ENCODE measurements around the gene RALGPS1.

The RALGPS1 gene

GRCh38 chr9:126999315-127000068 is 84.9 kb downstream of the RALGPS1 start:
- Histone ChIP-seq H3K4me1 (ENCODE audit: control insufficient read depth in 1 of 2, insufficient read depth in 1 of 2, low read depth in 1 of 2, low read length in 1 of 2) (no peaks in the 10 kb centered on the region), H3K27ac (no peak overlapping the region), H3K9me3 (no peaks in the 10 kb centered on the region), H3K27me3 (peaks cover 4% of the 10 kb centered on the region), H3K36me3 (no peaks in the 10 kb centered on the region), H3K4me3 (ENCODE audit: low read depth in 1 of 2, low read length in 1 of 2) (no peak overlapping the region)
- no peak for TF ChIP-seq CTCF (IDR thresholded peaks at IDR 0.05)

- H3K4me3 ChIP-seq (ENCODE audit: low read depth in 1 of 2, low read length in 1 of 2) = no peak overlapping the region
- no peaks in the 10 kb centered on the region for H3K9me3 ChIP-seq
- H3K4me1 ChIP-seq (ENCODE audit: control insufficient read depth in 1 of 2, insufficient read depth in 1 of 2, low read depth in 1 of 2, low read length in 1 of 2) = no peaks in the 10 kb centered on the region
- H3K36me3 ChIP-seq = no peaks in the 10 kb centered on the region
- TF ChIP-seq CTCF (IDR thresholded peaks at IDR 0.05) = no peak
- H3K27ac ChIP-seq = no peak overlapping the region
- peaks cover 28% of the 10 kb centered on the region for H3K27me3 ChIP-seq
These were observed 90.6 kb downstream of the RALGPS1 start for GRCh38 chr9:127004946-127005769.

- H3K27ac ChIP-seq = no peak overlapping the region
- H3K9me3 ChIP-seq = no peaks in the 10 kb centered on the region
- TF ChIP-seq CTCF (IDR thresholded peaks at IDR 0.05) = no peak
- H3K4me1 ChIP-seq (ENCODE audit: control insufficient read depth in 1 of 2, insufficient read depth in 1 of 2, low read depth in 1 of 2, low read length in 1 of 2) = no peaks in the 10 kb centered on the region
- H3K36me3 ChIP-seq = no peaks in the 10 kb centered on the region
- no peak overlapping the region for H3K4me3 ChIP-seq (ENCODE audit: low read depth in 1 of 2, low read length in 1 of 2)
- peaks cover 32% of the 10 kb centered on the region for H3K27me3 ChIP-seq
These were observed 91.3 kb downstream of the RALGPS1 start for GRCh38 chr9:127005770-127006314.

- TF ChIP-seq CTCF (IDR thresholded peaks at IDR 0.05) = no peak
- no peaks in the 10 kb centered on the region for H3K36me3 ChIP-seq
- H3K27me3 ChIP-seq = peaks cover 42% of the 10 kb centered on the region
These were observed 93.1 kb downstream of the RALGPS1 start for GRCh38 chr9:127007638-127008037.

GRCh38 chr9:127008076-127008475 is 93.5 kb downstream of the RALGPS1 start:
- no peaks in the 10 kb centered on the region for H3K9me3 ChIP-seq
- H3K4me3 ChIP-seq (ENCODE audit: low read depth in 1 of 2, low read length in 1 of 2) = no peak overlapping the region
- H3K27me3 ChIP-seq = peaks cover 45% of the 10 kb centered on the region
- TF ChIP-seq CTCF (IDR thresholded peaks at IDR 0.05) = no peak
- H3K4me1 ChIP-seq (ENCODE audit: control insufficient read depth in 1 of 2, insufficient read depth in 1 of 2, low read depth in 1 of 2, low read length in 1 of 2) = no peaks in the 10 kb centered on the region
- H3K27ac ChIP-seq = no peak overlapping the region
- H3K36me3 ChIP-seq = no peaks in the 10 kb centered on the region

More at GRCh38 chr9:127007638-127008037, 93.1 kb downstream of the RALGPS1 start:
- Histone ChIP-seq H3K4me3 (ENCODE audit: low read depth in 1 of 2, low read length in 1 of 2) (no peak overlapping the region), H3K27ac (no peak overlapping the region), H3K9me3 (no peaks in the 10 kb centered on the region), H3K4me1 (ENCODE audit: control insufficient read depth in 1 of 2, insufficient read depth in 1 of 2, low read depth in 1 of 2, low read length in 1 of 2) (no peaks in the 10 kb centered on the region)
